SK-N-SH (cell line): ENCODE results near the gene EFCAB13. TPM values are rescaled to one million over a fixed set of nuclear protein-coding genes. Genes with fewer than 3 reads are reported as not detected.
"Not testable (repeated sequence)": the region's sequence is repeated elsewhere in the genome, so short reads cannot be mapped to it uniquely, and the experiment has no call there.

ENCODE experiments used
- CTCF ChIA-PET: fragments of 300-600, 350-600 bp; formaldehyde crosslinking; extraction: SDS; loops from one replicate; lab custom pipeline; 2021; lab: Yijun Ruan, JAX
- POLR2A ChIA-PET: fragments of 350-600 bp; sonication (Branson Sonifier 250); formaldehyde crosslinking; extraction: SDS; loops from one replicate; lab custom pipeline; 2020; ENCODE audit warnings: antibody characterized with exemption, inconsistent platforms; lab: Yijun Ruan, JAX
- DNase-seq: peaks from one replicate; pipeline ENCODE4 v3.0.0; 2012
- H2AFZ ChIP-seq: fragments of 200-600 bp; sonication (generic); 2 replicates; pipeline ENCODE4 v1.8.1; 2016; ENCODE audit warnings: antibody characterized with exemption, mild to moderate bottlenecking, low read depth
- H3F3A ChIP-seq: fragments of 200-600 bp; sonication (generic); replicated peaks from 2 replicates; pipeline ENCODE3; 2016; ENCODE audit warnings: antibody characterized with exemption, mild to moderate bottlenecking; ENCODE audit not compliant: insufficient read depth
- H3K27ac ChIP-seq, 2 experiments: fragments of 200-500 bp in 1 of 2; fragments of 200-600 bp in 1 of 2; sonication (Bioruptor generic) in 1 of 2; sonication (generic), shearing (Covaris generic) in 1 of 2; 2 replicates each; pipeline versions ENCODE4 v1.5.1 to v1.6.1; 2014 to 2016; ENCODE audit warnings: low read depth in 2 of 2, inconsistent platforms in 1 of 2, low read length in 1 of 2, mild to moderate bottlenecking in 1 of 2, mixed read lengths in 1 of 2
- H3K27me3 ChIP-seq: fragments of 200-600 bp; sonication (generic), shearing (Covaris generic); 2 replicates; pipeline ENCODE4 v1.6.1; 2016; ENCODE audit warnings: mixed run types; ENCODE audit not compliant: insufficient read depth
- H3K36me3 ChIP-seq, 2 experiments: fragments of 200-500 bp in 1 of 2; fragments of 200-600 bp in 1 of 2; sonication (Bioruptor generic) in 1 of 2; sonication (generic) in 1 of 2; replicated peaks in 1 of 2; 2 replicates each; pipeline versions ENCODE3 to v1.5.1; 2014 to 2016; ENCODE audit warnings: low read length in 1 of 2, mild to moderate bottlenecking in 1 of 2; ENCODE audit not compliant: insufficient read depth in 2 of 2, control insufficient read depth in 1 of 2
- H3K4me1 ChIP-seq, 2 experiments: fragments of 200-500 bp in 1 of 2; fragments of 200-600 bp in 1 of 2; sonication (Bioruptor generic) in 1 of 2; sonication (generic), shearing (Covaris generic) in 1 of 2; 2 replicates each; pipeline versions ENCODE4 v1.5.1 to v1.6.1; 2014 to 2016; ENCODE audit warnings: low read depth in 1 of 2, low read length in 1 of 2, mixed run types in 1 of 2; ENCODE audit not compliant: insufficient read depth in 2 of 2, control insufficient read depth in 1 of 2
- H3K4me2 ChIP-seq: fragments of 200-600 bp; sonication (generic), shearing (Covaris generic); 2 replicates; pipeline ENCODE4 v1.6.1; 2017; ENCODE audit warnings: mixed run types
- H3K4me3 ChIP-seq, 2 experiments: fragments of 200-500 bp in 1 of 2; fragments of 200-600 bp in 1 of 2; sonication (Bioruptor generic) in 1 of 2; sonication (generic), shearing (Covaris generic) in 1 of 2; 2 replicates each; pipeline versions ENCODE4 v1.5.1 to v1.8.1; 2014 to 2016; ENCODE audit warnings: low read depth in 2 of 2, inconsistent platforms in 1 of 2, low read length in 1 of 2, mild to moderate bottlenecking in 1 of 2, mixed read lengths in 1 of 2, moderate library complexity in 1 of 2
- H3K79me2 ChIP-seq: fragments of 200-600 bp; sonication (generic); 2 replicates; pipeline ENCODE4 v1.8.1; 2017; ENCODE audit warnings: mild to moderate bottlenecking; ENCODE audit not compliant: insufficient read depth
- H3K9ac ChIP-seq: fragments of 200-600 bp; sonication (generic); 2 replicates; pipeline ENCODE4 v1.6.1; 2017; ENCODE audit warnings: mixed run types
- H3K9me2 ChIP-seq: fragments of 200-600 bp; sonication (generic); 2 replicates; pipeline ENCODE4 v1.6.1; 2017; ENCODE audit warnings: mixed run types
- H3K9me3 ChIP-seq: fragments of 200-600 bp; sonication (generic); 2 replicates; pipeline ENCODE4 v1.6.1; 2017; ENCODE audit warnings: mixed run types, mild to moderate bottlenecking, moderate library complexity
- H4K20me1 ChIP-seq: fragments of 200-600 bp; sonication (generic); 2 replicates; pipeline ENCODE4 v1.6.1; 2017; ENCODE audit warnings: mild to moderate bottlenecking, mixed run types; ENCODE audit not compliant: insufficient read depth
- GABPA ChIP-seq: IDR thresholded peaks from 2 replicates; pipeline ENCODE4 v1.4.0; 2012; ENCODE audit warnings: low read depth, mild to moderate bottlenecking
- GATA2 ChIP-seq: sonication (generic); formaldehyde crosslinking; IDR thresholded peaks from 2 replicates; pipeline ENCODE4 v1.5.0; 2020; ENCODE audit warnings: mild to moderate bottlenecking, missing genetic modification reagents
- MEF2A ChIP-seq: IDR thresholded peaks from 2 replicates; pipeline ENCODE4 v1.4.0; 2012; ENCODE audit warnings: low read depth, borderline replicate concordance
- MXI1 ChIP-seq: IDR thresholded peaks from 2 replicates; pipeline ENCODE4 v1.6.1; 2012; ENCODE audit warnings: mild to moderate bottlenecking, low read depth, low read length, improper control_type of control experiment
- NFIC ChIP-seq: IDR thresholded peaks from 2 replicates; pipeline ENCODE4 v1.4.0; 2012; ENCODE audit warnings: borderline replicate concordance
- PBX3 ChIP-seq: IDR thresholded peaks from 2 replicates; pipeline ENCODE4; 2012
- RXRA ChIP-seq: IDR thresholded peaks from 2 replicates; pipeline ENCODE4 v1.4.0; 2012; ENCODE audit warnings: low read depth, mild to moderate bottlenecking, borderline replicate concordance
- SMC3 ChIP-seq: IDR thresholded peaks from 2 replicates; pipeline ENCODE4 v1.6.1; 2012; ENCODE audit warnings: low read depth, low read length, improper control_type of control experiment
- USF1 ChIP-seq: IDR thresholded peaks from 2 replicates; pipeline ENCODE4 v1.4.0; 2012; ENCODE audit warnings: low read depth, borderline replicate concordance
- YY1 ChIP-seq: IDR thresholded peaks from 2 replicates; pipeline ENCODE4 v1.4.0; 2012; ENCODE audit warnings: low read depth, mild to moderate bottlenecking
- WGBS: methylation state at CpG from one replicate; pipeline ENCODE4 v1.1.6; 2017; ENCODE audit warnings: low lambda C conversion rate; 5-methylcytosine and 5-hydroxymethylcytosine counted together
- polyA plus RNA-seq, 3 experiments: library from polyadenylated mRNA; depleted of rRNA; stranded (reverse); fragments of >200 nt; gene quantifications; 2 replicates each; pipeline ENCODE4 v1.2.3, GENCODE V29; 2012
- TF ChIP-seq, protein P1 (sequence below): fragments of 200-600 bp; sonication (generic); IDR thresholded peaks from 2 replicates; pipeline ENCODE4 v1.6.1; 2017; ENCODE audit warnings: antibody characterized with exemption, mild to moderate bottlenecking, moderate library complexity
- TF ChIP-seq, protein P2 (sequence below): fragments of 150-350 bp; IDR thresholded peaks from 2 replicates; pipeline ENCODE4 v1.6.1; 2017; ENCODE audit warnings: antibody characterized with exemption, low read length, low read depth, borderline replicate concordance
- TF ChIP-seq, protein P3 (sequence below): IDR thresholded peaks from 2 replicates; pipeline ENCODE4 v1.4.0; 2012; ENCODE audit warnings: low read depth
- TF ChIP-seq, protein P4 (sequence below): IDR thresholded peaks from 2 replicates; pipeline ENCODE4 v1.4.0; 2012; ENCODE audit warnings: low read depth, borderline replicate concordance

Gene EFCAB13
- polyA plus RNA-seq, 1 of the 3 experiments (the other 2 are of a cell fraction), result 0.16 TPM

GRCh38 chr17:47367257-47367656 is 43.5 kb downstream of the EFCAB13 start (continued):
- TF ChIP-seq, protein P1, sequence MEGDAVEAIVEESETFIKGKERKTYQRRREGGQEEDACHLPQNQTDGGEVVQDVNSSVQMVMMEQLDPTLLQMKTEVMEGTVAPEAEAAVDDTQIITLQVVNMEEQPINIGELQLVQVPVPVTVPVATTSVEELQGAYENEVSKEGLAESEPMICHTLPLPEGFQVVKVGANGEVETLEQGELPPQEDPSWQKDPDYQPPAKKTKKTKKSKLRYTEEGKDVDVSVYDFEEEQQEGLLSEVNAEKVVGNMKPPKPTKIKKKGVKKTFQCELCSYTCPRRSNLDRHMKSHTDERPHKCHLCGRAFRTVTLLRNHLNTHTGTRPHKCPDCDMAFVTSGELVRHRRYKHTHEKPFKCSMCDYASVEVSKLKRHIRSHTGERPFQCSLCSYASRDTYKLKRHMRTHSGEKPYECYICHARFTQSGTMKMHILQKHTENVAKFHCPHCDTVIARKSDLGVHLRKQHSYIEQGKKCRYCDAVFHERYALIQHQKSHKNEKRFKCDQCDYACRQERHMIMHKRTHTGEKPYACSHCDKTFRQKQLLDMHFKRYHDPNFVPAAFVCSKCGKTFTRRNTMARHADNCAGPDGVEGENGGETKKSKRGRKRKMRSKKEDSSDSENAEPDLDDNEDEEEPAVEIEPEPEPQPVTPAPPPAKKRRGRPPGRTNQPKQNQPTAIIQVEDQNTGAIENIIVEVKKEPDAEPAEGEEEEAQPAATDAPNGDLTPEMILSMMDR, result no peak
- TF ChIP-seq, protein P2, sequence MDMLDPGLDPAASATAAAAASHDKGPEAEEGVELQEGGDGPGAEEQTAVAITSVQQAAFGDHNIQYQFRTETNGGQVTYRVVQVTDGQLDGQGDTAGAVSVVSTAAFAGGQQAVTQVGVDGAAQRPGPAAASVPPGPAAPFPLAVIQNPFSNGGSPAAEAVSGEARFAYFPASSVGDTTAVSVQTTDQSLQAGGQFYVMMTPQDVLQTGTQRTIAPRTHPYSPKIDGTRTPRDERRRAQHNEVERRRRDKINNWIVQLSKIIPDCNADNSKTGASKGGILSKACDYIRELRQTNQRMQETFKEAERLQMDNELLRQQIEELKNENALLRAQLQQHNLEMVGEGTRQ, result no peak
- no peak for TF ChIP-seq MEF2A
- TF ChIP-seq, protein P3, sequence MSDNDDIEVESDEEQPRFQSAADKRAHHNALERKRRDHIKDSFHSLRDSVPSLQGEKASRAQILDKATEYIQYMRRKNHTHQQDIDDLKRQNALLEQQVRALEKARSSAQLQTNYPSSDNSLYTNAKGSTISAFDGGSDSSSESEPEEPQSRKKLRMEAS, result no peak
- no peak for TF ChIP-seq MXI1
- TF ChIP-seq GABPA, result no peak
- no peak for TF ChIP-seq GATA2
- no peak for TF ChIP-seq USF1
- no peak for TF ChIP-seq RXRA
- TF ChIP-seq PBX3, result no peak
- no peak for TF ChIP-seq YY1

- Histone ChIP-seq H3K4me3 (no peak overlapping the region), H2AFZ (no peak overlapping the region), H3K4me2 (no peak overlapping the region), H4K20me1 (no peaks in the 10 kb centered on the region), H3K4me1 (no peaks in the 10 kb centered on the region), H3K79me2 (no peaks in the 10 kb centered on the region), H3K27me3 (no peaks in the 10 kb centered on the region), H3K27ac (no peak overlapping the region), H3F3A (no peaks in the 10 kb centered on the region), H3K9ac (no peak overlapping the region), H3K9me3 (peaks cover 9% of the 10 kb centered on the region), H3K36me3 (no peaks in the 10 kb centered on the region), H3K9me2 (no peaks in the 10 kb centered on the region)
- no peak for DNase-seq
- TF ChIP-seq NFIC (no peak), SMC3 (no peak), MEF2A (no peak), USF1 (no peak)
- TF ChIP-seq, protein P4, sequence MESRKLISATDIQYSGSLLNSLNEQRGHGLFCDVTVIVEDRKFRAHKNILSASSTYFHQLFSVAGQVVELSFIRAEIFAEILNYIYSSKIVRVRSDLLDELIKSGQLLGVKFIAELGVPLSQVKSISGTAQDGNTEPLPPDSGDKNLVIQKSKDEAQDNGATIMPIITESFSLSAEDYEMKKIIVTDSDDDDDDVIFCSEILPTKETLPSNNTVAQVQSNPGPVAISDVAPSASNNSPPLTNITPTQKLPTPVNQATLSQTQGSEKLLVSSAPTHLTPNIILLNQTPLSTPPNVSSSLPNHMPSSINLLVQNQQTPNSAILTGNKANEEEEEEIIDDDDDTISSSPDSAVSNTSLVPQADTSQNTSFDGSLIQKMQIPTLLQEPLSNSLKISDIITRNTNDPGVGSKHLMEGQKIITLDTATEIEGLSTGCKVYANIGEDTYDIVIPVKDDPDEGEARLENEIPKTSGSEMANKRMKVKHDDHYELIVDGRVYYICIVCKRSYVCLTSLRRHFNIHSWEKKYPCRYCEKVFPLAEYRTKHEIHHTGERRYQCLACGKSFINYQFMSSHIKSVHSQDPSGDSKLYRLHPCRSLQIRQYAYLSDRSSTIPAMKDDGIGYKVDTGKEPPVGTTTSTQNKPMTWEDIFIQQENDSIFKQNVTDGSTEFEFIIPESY, result no peak
- POLR2A ChIA-PET, result no interaction called here
- CTCF ChIA-PET, result interaction anchor here (1.2 kb wide), 1 partner anchor 21 kb away, joined by 4 read pairs; no protein-coding TSS in a partner anchor
- WGBS, result 50% methylated on average over 3 of the region's 3 CpGs
These were observed 44.5 kb downstream of the EFCAB13 start for GRCh38 chr17:47368262-47368661.

DNA sequence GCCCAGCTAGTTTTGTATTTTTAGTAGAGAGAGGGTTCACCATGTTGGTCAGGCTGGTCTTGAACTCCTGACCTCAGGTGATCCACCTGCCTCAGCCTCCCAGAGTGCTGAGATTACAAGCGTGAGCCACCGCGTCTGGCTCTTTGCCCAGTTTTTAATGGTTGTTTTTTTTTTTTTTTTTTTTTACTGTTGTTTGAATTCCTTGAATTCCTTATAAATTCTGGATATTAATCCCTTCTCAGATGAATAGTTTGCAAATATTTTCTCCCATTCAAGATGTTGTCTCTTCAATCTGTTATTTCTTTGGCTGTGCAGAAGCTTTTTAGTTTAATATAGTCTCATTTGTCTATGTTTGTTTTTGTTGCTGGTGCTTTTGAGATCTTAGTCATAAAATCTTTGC is 47.1 kb downstream of the EFCAB13 start:
- WGBS, result 77% methylated on average over 3 of the region's 3 CpGs
- DNase-seq, H4K20me1 ChIP-seq, H2AFZ ChIP-seq, H3K4me2 ChIP-seq, H3F3A ChIP-seq, H3K4me1 ChIP-seq, POLR2A ChIA-PET, H3K9me2 ChIP-seq, H3K36me3 ChIP-seq, H3K27ac ChIP-seq, H3K4me3 ChIP-seq, H3K79me2 ChIP-seq, H3K9ac ChIP-seq, H3K27me3 ChIP-seq: not testable (repeated sequence)
- peaks cover 11% of the 10 kb centered on the region for H3K9me3 ChIP-seq
- CTCF ChIA-PET, result interaction anchor here (0.7 to 1.0 kb wide), 2 partner anchors 8 to 21 kb away, joined by 3 read pairs; no protein-coding TSS in a partner anchor
